Common myeloid progenitor, CD34-positive (primary cell): ENCODE data around the gene CCR7.

ENCODE experiments used
- CTCF ChIA-PET: fragments of 350-600 bp; sonication (Branson Sonifier 250); formaldehyde crosslinking; loops from one replicate; lab custom pipeline; 2021; ENCODE audit warnings: antibody characterized with exemption; lab: Charles Lee
- POLR2A ChIA-PET: fragments of 350-600 bp; sonication (Branson Sonifier 250); formaldehyde crosslinking; loops from one replicate; lab custom pipeline; 2021; ENCODE audit warnings: antibody characterized with exemption; lab: Charles Lee
- DNase-seq, 3 donors: peaks; one replicate each; pipeline versions ENCODE4 v3.0.0 to v3.0.0-alpha.2; 2013
- H3K27ac ChIP-seq, 2 experiments: 1 replicate in 1 of 2; 2 replicates in 1 of 2; pipeline ENCODE4 v1.7.0; 2013; ENCODE audit warnings: inconsistent platforms in 2 of 2, low read length in 2 of 2, mild to moderate bottlenecking in 2 of 2, low read depth in 1 of 2, moderate library complexity in 1 of 2; ENCODE audit not compliant: severe bottlenecking in 2 of 2, insufficient read depth in 1 of 2, poor library complexity in 1 of 2
- H3K27me3 ChIP-seq, 5 experiments: replicated peaks in 2 of 5; 1 replicate in 3 of 5; 2 replicates in 2 of 5; pipeline versions ENCODE4 v1.6.1 to v1.7.0; 2013; ENCODE audit warnings: low read length in 4 of 5, mild to moderate bottlenecking in 2 of 5, moderate library complexity in 2 of 5, inconsistent platforms in 1 of 5; ENCODE audit not compliant: insufficient read depth in 5 of 5, control insufficient read depth in 4 of 5
- H3K36me3 ChIP-seq, 4 experiments: 1 replicate in 2 of 4; 2 replicates in 2 of 4; pipeline versions ENCODE4 v1.6.1 to v1.7.0; 2013; ENCODE audit warnings: low read length in 3 of 4, control low read depth in 1 of 4, mild to moderate bottlenecking in 1 of 4; ENCODE audit not compliant: control insufficient read depth in 4 of 4, insufficient read depth in 4 of 4
- H3K4me1 ChIP-seq, 4 experiments: 1 replicate in 3 of 4; 2 replicates in 1 of 4; pipeline versions ENCODE4 v1.6.1 to v1.7.1; 2013; ENCODE audit warnings: low read length in 3 of 4, mild to moderate bottlenecking in 3 of 4, control low read depth in 1 of 4, inconsistent platforms in 1 of 4, moderate library complexity in 1 of 4; ENCODE audit not compliant: control insufficient read depth in 4 of 4, insufficient read depth in 4 of 4; ENCODE audit errors: control extremely low read depth in 1 of 4
- H3K4me3 ChIP-seq, 7 experiments: 1 replicate in 4 of 7; 2 replicates in 3 of 7; pipeline versions ENCODE4 v1.5.1 to v1.7.0; 2013; ENCODE audit warnings: mild to moderate bottlenecking in 7 of 7, low read length in 6 of 7, moderate library complexity in 6 of 7, inconsistent platforms in 2 of 7, low read depth in 2 of 7, control low read depth in 1 of 7; ENCODE audit not compliant: insufficient read depth in 4 of 7, control insufficient read depth in 1 of 7; ENCODE audit errors: extremely low read depth in 1 of 7
- H3K9me3 ChIP-seq, 5 experiments: 1 replicate in 4 of 5; 2 replicates in 1 of 5; pipeline versions ENCODE4 v1.6.1 to v1.7.1; 2013; ENCODE audit warnings: low read length in 4 of 5, mild to moderate bottlenecking in 2 of 5, inconsistent platforms in 1 of 5, low read depth in 1 of 5, moderate library complexity in 1 of 5; ENCODE audit not compliant: control insufficient read depth in 4 of 5, insufficient read depth in 2 of 5; ENCODE audit errors: control extremely low read depth in 1 of 5
- WGBS: methylation state at CpG from one replicate; pipeline ENCODE4 v1.1.5; 2013; ENCODE audit not compliant: insufficient coverage; 5-methylcytosine and 5-hydroxymethylcytosine counted together

Gene CCR7

DNA sequence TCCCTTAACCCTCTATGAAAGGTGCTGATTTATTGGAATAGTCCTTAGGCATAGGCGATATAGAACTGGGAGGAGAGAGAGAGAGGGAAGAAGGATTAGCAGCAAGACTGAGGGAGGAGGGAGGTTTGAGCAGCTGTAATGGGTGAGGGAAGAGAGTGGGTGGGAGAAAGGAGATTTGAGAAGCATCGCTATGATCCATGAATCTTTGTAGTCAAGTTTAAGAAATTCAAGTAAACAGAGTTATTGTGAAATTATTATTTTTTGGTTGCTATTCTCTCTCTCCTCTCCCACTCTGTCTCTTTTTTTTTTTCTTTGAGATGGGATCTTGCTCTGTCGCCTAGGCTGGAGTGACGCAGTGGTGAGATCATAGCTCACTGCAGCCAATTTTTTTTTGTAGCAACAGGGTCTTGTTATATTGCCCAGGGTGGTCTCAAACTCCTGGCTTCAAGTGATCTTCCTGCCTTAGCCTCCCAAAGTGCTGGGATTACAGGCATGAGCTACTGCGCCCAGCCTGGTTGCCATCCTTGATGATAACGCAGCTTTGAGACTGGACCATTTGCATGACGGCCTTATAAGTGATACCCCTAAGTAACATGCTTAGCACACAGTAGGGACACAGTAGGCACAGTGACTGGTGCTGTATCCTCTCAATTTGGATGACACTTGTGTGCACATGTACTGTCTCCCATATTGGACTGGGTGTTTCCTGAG, 42.9 kb downstream of the CCR7 start:
- no peak overlapping the region for H3K4me3 ChIP-seq
- H3K27ac ChIP-seq, result no peak overlapping the region
- peaks cover 0 to 17% (median 2%) of the 10 kb centered on the region in 5 experiments for H3K9me3 ChIP-seq
- no peak for DNase-seq
- ChIA-PET POLR2A (no interaction called here), CTCF (interaction anchor here (1.1 to 20.2 kb wide), 2 partner anchors 10 to 32 kb away, joined by 10 to 401 read pairs; partner anchors contain the start of gene CCR7)
- peaks cover 0 to 7% (median 7%) of the 10 kb centered on the region in 4 experiments for H3K4me1 ChIP-seq
- H3K36me3 ChIP-seq, result no peaks in the 10 kb centered on the region
- peaks cover 0 to 33% (median 7%) of the 10 kb centered on the region in 5 experiments for H3K27me3 ChIP-seq
- WGBS, result 97% methylated on average over 6 of the region's 7 CpGs

- no peak for DNase-seq
- ChIA-PET POLR2A (no interaction called here), CTCF (interaction anchor here (0.7 to 1.4 kb wide), 3 partner anchors 11 to 25 kb away, joined by 3 to 6 read pairs (median 3); no protein-coding TSS in a partner anchor)
- Histone ChIP-seq H3K9me3 (peaks cover 0 to 15% (median 2%) of the 10 kb centered on the region in 5 experiments), H3K36me3 (no peaks in the 10 kb centered on the region), H3K27me3 (peaks cover 0 to 28% (median 7%) of the 10 kb centered on the region in 5 experiments), H3K4me1 (peaks cover 5 to 20% (median 20%) of the 10 kb centered on the region in 4 experiments), H3K27ac (no peak overlapping the region), H3K4me3 (no peak overlapping the region)
- 96% methylated on average over 11 of the region's 14 CpGs for WGBS
Observed at GRCh38 chr17:40520991-40521453, 44.2 kb downstream of the CCR7 start.

- Histone ChIP-seq H3K27ac (no peak overlapping the region), H3K27me3 (peaks cover 0 to 38% (median 10%) of the 10 kb centered on the region in 5 experiments), H3K4me1 (peaks cover 5 to 31% (median 26%) of the 10 kb centered on the region in 4 experiments), H3K4me3 (no peak overlapping the region), H3K36me3 (no peaks in the 10 kb centered on the region), H3K9me3 (peaks cover 0 to 4% (median 0%) of the 10 kb centered on the region in 5 experiments)
- ChIA-PET POLR2A (no interaction called here), CTCF (interaction anchor here (1.2 to 1.6 kb wide), 4 partner anchors 13 to 43 kb away, joined by 4 to 6 read pairs (median 4); no protein-coding TSS in a partner anchor)
- 94% methylated on average over 3 of the region's 5 CpGs for WGBS
- DNase-seq, result no peak
Observed at GRCh38 chr17:40519089-40519775, 46.0 kb downstream of the CCR7 start.

- Histone ChIP-seq H3K4me3 (no peak overlapping the region), H3K27ac (no peak overlapping the region), H3K9me3 (peaks cover 0 to 4% (median 0%) of the 10 kb centered on the region in 5 experiments), H3K36me3 (no peaks in the 10 kb centered on the region), H3K27me3 (peaks cover 0 to 45% (median 10%) of the 10 kb centered on the region in 5 experiments), H3K4me1 (peaks cover 5 to 31% (median 26%) of the 10 kb centered on the region in 4 experiments)
- POLR2A ChIA-PET, result no interaction called here
- CTCF ChIA-PET, result interaction anchor here (1.3 to 1.6 kb wide), 4 partner anchors 19 to 43 kb away, joined by 3 to 5 read pairs (median 4); no protein-coding TSS in a partner anchor
- DNase-seq, result no peak
- WGBS, result 95% methylated on average over 4 of the region's 5 CpGs
Observed at GRCh38 chr17:40518401-40519088, 46.7 kb downstream of the CCR7 start.

- H3K27ac ChIP-seq, result no peak overlapping the region
- no peaks in the 10 kb centered on the region for H3K9me3 ChIP-seq
- no peak for DNase-seq
- POLR2A ChIA-PET, result no interaction called here
- no peaks in the 10 kb centered on the region for H3K36me3 ChIP-seq
- peaks cover 5 to 31% (median 26%) of the 10 kb centered on the region in 4 experiments for H3K4me1 ChIP-seq
- CTCF ChIA-PET, result interaction anchor here (0.5 to 1.6 kb wide), 6 partner anchors 11 to 72 kb away, joined by 3 to 4 read pairs (median 4); no protein-coding TSS in a partner anchor
- WGBS, result 98% methylated on average over 4 of the region's 4 CpGs
- peaks cover 0 to 51% (median 14%) of the 10 kb centered on the region in 5 experiments for H3K27me3 ChIP-seq
- H3K4me3 ChIP-seq, result no peak overlapping the region
Observed at GRCh38 chr17:40517981-40518380, 47.3 kb downstream of the CCR7 start.

DNA sequence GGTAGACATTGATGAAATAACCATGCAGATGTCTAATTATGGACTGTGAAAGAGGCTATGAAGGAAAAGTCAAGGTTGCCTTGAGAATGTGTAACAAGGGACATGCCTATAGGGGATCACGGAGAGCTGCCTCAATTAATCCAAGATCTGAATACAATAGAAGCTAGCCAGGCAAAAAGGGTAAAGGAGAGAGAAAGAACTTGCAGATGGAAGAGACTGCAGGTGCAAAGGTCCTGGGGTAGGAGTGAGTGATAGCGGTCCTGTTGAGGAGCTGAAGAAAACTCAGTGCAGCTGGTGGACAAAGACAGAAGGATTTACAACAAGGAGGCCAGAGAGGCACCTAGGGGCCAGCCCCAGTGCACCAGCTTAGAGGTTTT, 48.0 kb downstream of the CCR7 start:
- Histone ChIP-seq H3K4me1 (peaks cover 5 to 31% (median 26%) of the 10 kb centered on the region in 4 experiments), H3K36me3 (no peaks in the 10 kb centered on the region), H3K27me3 (peaks cover 0 to 50% (median 14%) of the 10 kb centered on the region in 5 experiments), H3K27ac (no peak overlapping the region), H3K9me3 (no peaks in the 10 kb centered on the region), H3K4me3 (no peak overlapping the region)
- 70% methylated on average over 2 of the region's 2 CpGs for WGBS
- DNase-seq, result no peak
- CTCF ChIA-PET, result interaction anchor here (0.5 to 1.6 kb wide), 8 partner anchors 8 to 238 kb away, joined by 3 to 4 read pairs (median 4); no protein-coding TSS in a partner anchor
- POLR2A ChIA-PET, result interaction anchor here (1.1 kb wide), 1 partner anchor 31 kb away, joined by 3 read pairs; no protein-coding TSS in a partner anchor
